CD1c-positive myeloid dendritic cell (primary cell): ENCODE results near the gene SNX13.
"Not testable (repeated sequence)": the region's sequence is repeated elsewhere in the genome, so short reads cannot be mapped to it uniquely, and the experiment has no call there.

Source experiments
- DNase-seq: peaks from one replicate; pipeline ENCODE4 v3.0.0-alpha.2; 2016; ENCODE audit errors: extremely low spot score

SNX13 gene

GRCh38 chr7:17912536-17913235 is 27.6 kb downstream of the SNX13 start:
- DNase-seq, result no peak

GRCh38 chr7:17912050-17912449 is 28.2 kb downstream of the SNX13 start:
- no peak for DNase-seq

- no peak for DNase-seq
Measured at GRCh38 chr7:17910377-17910776, 29.9 kb downstream of the SNX13 start.

GRCh38 chr7:17909310-17909709 is 31.0 kb downstream of the SNX13 start:
- not testable (repeated sequence) for DNase-seq

GRCh38 chr7:17907014-17907413 is 33.3 kb downstream of the SNX13 start:
- DNase-seq, result no peak

- no peak for DNase-seq
Measured at GRCh38 chr7:17903337-17903736, 37.0 kb downstream of the SNX13 start.

- no peak for DNase-seq
Measured at GRCh38 chr7:17902599-17902998, 37.7 kb downstream of the SNX13 start.

GRCh38 chr7:17900464-17900863 is 39.8 kb downstream of the SNX13 start:
- DNase-seq, result no peak

GRCh38 chr7:17898111-17898510 is 42.2 kb downstream of the SNX13 start:
- no peak for DNase-seq

- no peak for DNase-seq
Measured at GRCh38 chr7:17887286-17887685, 53.0 kb downstream of the SNX13 start.

GRCh38 chr7:17882685-17883084 is 57.6 kb downstream of the SNX13 start:
- no peak for DNase-seq

- no peak for DNase-seq
Measured at GRCh38 chr7:17879075-17879661, 61.1 kb downstream of the SNX13 start.

GRCh38 chr7:17878627-17879026 is 61.7 kb downstream of the SNX13 start:
- DNase-seq, result no peak

GRCh38 chr7:17871815-17872533 is 68.3 kb downstream of the SNX13 start:
- no peak for DNase-seq

GRCh38 chr7:17870406-17870805 is 69.9 kb downstream of the SNX13 start:
- no peak for DNase-seq

- DNase-seq, result no peak
Measured at GRCh38 chr7:17863809-17864143, 76.5 kb downstream of the SNX13 start.

- DNase-seq, result no peak
Measured at GRCh38 chr7:17863095-17863808, 77.0 kb downstream of the SNX13 start.

GRCh38 chr7:17856251-17856650 is 84.0 kb downstream of the SNX13 start:
- no peak for DNase-seq

GRCh38 chr7:17855202-17855601 is 85.1 kb downstream of the SNX13 start:
- no peak for DNase-seq

- DNase-seq, result no peak
Measured at GRCh38 chr7:17854261-17855047, 85.8 kb downstream of the SNX13 start.

GRCh38 chr7:17852361-17852760 is 87.9 kb downstream of the SNX13 start:
- no peak for DNase-seq

GRCh38 chr7:17849504-17849903 is 90.8 kb downstream of the SNX13 start:
- no peak for DNase-seq
